HG02678 (cell line): ENCODE measurements around the gene NTSR1.

Source experiments
- ATAC-seq: cut with Tn5 transposase; IDR thresholded peaks from one replicate; pipeline ENCODE4 v1.9.1; 2021; ENCODE audit warnings: mild to moderate bottlenecking, moderate library complexity; ENCODE audit not compliant: unreplicated experiment

The NTSR1 gene

GRCh38 chr20:62723768-62724450 is 15.3 kb downstream of the NTSR1 start:
- ATAC-seq, result no peak

GRCh38 chr20:62724692-62725595 is 16.3 kb downstream of the NTSR1 start:
- no peak for ATAC-seq

- ATAC-seq, result no peak
These were observed 17.1 kb downstream of the NTSR1 start for GRCh38 chr20:62725596-62726268.

- ATAC-seq, result no peak
These were observed 17.6 kb downstream of the NTSR1 start for GRCh38 chr20:62726276-62726675.

DNA sequence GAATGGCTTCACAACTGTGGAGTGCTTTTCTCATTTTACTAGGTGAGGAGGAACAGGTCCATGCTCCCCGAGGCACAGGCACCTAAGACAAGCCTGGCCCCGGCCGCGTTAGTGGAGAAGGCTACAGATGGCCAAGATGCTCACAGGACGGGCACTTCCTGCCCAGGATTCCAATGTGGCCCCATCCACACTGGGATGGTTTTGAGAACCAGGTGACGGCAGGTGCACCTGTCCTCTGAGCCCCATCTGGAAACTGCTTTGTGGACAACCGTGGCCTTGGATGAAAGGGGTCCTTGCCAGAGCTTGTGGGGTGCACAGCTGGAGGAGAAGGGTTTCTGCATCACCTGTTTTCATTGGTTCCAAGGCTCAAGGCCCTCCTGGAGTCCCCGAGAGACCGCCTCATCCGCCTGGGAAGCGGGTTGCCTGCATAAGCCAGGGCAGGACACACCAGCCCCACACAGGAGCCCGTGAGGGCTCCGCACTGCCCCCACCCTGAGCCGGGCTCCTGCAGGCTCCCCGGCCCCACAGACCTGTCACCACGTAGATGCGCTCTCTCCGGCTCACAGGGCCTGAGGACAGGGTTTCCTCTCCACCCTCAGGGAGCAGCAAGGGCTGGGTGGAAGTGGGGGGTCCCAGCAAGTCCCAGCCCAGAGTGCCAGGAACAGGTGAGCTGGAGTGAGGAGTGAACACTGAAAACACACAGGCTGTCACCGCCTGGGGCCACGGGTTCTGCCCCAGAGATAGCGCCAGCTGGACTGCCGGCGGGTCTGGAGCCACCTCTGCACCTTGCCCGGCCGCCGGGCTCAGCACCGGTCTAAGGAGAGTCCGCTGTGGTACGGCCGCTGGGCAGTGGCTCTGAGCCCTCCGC is 18.3 kb downstream of the NTSR1 start:
- no peak for ATAC-seq

GRCh38 chr20:62727584-62728027 is 19.0 kb downstream of the NTSR1 start:
- ATAC-seq, result no peak

GRCh38 chr20:62728028-62728780 is 19.6 kb downstream of the NTSR1 start:
- ATAC-seq, result no peak

GRCh38 chr20:62728781-62729300 is 20.2 kb downstream of the NTSR1 start:
- no peak for ATAC-seq

- ATAC-seq, result no peak
These were observed 21.8 kb downstream of the NTSR1 start for GRCh38 chr20:62730481-62730880.

DNA sequence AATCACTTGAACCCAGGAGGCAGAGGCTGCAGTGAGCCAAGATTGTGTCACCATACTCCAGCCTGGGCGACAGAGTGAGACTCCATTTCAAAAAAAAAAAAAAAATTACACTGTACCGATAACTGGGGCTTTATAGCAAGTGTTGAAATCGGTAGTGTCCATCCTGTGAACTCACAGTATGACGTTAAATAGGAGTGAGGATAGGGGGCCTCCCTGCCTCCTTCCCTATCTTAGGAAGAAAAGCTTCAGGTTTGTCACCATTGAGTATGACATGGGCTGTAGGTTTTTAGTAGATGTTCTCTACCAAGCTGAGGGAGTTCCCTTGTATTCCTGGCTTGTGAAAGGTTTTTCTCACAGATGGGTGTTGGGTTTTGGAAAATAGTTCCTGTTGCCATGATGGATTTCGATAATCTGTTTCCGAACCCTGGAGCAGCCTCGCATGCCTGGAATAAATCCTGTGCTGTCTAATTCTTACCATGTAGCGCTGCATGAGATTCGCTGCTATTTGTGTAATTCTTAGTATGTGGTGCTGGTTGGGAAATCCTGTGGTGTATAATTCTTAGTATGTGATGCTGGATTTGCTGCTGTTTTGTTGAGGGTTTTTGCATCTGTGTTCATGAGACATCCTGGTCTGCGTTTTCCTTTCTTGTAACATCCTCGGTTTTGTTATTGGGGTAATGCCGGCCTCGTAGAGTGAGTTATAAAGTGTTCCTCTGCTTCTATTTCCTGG is 23.6 kb downstream of the NTSR1 start:
- no peak for ATAC-seq

- no peak for ATAC-seq
These were observed 24.3 kb downstream of the NTSR1 start for GRCh38 chr20:62732842-62733525.

GRCh38 chr20:62733526-62733842 is 24.8 kb downstream of the NTSR1 start:
- no peak for ATAC-seq

- no peak for ATAC-seq
These were observed 25.3 kb downstream of the NTSR1 start for GRCh38 chr20:62733891-62734290.

DNA sequence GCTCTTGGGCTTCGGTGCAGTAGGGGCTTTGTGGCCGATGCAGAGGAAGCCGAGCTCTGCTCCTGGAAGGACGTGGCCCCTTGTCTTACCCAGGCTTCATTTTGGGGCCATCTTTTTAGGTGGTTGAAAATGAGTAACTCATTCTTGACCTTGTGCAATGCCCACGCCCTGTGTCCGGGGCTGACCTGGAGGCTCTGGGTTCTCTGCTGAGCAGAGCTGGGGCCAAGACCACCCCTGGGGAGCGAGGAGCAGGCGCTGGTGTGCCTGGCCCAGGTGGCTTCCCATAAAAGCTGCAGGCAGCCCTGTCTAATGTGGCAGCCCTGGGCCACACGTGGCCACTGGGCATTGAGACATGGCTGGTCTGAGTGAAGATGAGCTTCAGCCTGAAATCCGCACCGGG is 25.7 kb downstream of the NTSR1 start:
- ATAC-seq, result no peak

DNA sequence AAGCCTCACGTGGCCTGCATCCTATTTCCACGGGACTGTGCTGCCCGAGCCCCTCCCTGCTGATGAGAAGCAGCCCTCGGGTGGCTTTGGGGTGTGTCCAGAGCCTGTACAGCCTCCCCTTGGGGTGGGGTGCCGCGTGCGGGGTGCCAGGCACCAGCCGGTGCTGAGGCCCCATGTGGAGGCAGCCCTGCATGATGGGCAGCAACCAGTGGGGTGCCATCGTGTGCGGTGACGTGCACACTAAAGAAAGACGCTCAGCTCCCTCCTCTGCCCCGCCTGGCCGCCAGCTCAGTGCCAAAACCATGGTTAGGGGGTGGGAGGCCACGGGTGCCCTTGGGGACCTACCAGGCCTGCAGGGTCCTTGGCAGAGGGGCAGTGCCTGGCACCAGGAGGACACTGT is 26.2 kb downstream of the NTSR1 start:
- no peak for ATAC-seq

- no peak for ATAC-seq
These were observed 26.7 kb downstream of the NTSR1 start for GRCh38 chr20:62735331-62735821.

GRCh38 chr20:62736026-62736406 is 27.4 kb downstream of the NTSR1 start:
- ATAC-seq, result no peak

DNA sequence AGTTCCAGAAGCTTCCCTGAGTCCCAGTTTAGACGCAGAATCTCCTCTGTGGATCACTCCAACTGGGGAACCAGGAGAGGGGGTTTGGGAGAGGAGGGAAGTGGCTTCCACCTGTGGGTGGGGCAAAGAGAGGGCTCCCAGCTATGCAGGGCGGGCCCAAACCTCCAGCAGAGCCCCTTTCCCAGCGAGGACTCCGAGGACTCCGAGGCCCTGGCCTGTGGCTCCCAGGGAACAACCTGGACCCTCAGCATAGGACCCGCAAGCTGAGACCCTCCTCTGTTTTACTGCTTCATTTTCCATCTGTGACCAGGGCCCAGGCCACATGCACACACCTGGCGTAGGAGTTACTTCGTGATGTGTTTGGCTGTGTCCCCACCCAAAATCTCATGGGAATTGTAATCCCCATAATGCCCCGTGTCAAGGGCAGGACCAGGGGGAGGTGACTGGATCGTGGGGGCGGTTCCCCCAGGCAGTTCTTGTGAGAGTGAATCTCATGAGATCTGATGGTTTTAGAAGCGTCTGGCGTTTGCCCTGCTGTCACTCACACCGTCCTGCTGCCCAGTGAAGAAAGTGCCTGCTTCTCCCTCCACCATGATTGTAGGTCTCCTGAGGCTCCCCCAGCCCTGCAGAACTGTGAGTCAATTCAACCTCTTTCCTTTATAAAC is 27.9 kb downstream of the NTSR1 start:
- no peak for ATAC-seq
